ENCODE measurements around the gene FBH1. TPM values are rescaled to one million over a fixed set of nuclear protein-coding genes. Genes with fewer than 3 reads are reported as not detected.

FBH1 gene
- polyA plus RNA-seq, 1 experiment, result 65.2 TPM

DNA sequence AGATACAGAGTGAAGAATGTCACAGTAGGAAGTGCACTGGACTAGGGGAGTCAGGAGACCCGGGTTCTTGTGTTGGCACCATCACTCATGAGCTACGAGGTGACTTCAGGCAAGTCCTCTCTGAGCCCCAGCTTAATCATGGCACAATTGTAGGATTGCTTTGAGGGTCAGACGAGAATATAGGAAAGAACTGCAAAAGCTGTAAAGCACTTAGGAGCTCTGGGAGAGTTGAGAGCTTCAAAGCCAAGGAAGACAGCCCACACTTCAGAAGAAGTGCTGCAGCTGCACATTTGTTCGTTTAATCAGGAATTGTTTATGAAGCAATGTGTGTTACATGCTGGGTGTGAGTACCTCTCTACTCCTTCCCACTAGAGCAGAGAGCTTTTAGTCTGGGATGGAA, 4.4 kb downstream of the FBH1 start:
- ChIA-PET POLR2A (interaction anchor here (0.6 kb wide), 1 partner anchor 512 kb away, joined by 5 read pairs; no protein-coding TSS in a partner anchor), CTCF (interaction anchor here (0.6 kb wide), 1 partner anchor 357 kb away, joined by 4 read pairs; no protein-coding TSS in a partner anchor)
- H3K9me3 ChIP-seq (ENCODE audit: control insufficient read depth, insufficient read depth, low read length), result peaks cover 4% of the 10 kb centered on the region; the same call in 1 of the 2 replicates
- TF ChIP-seq CTCF (IDR thresholded peaks at IDR 0.05; ENCODE audit: low read depth, low read length), result no peak
- no peak for DNase-seq (ENCODE audit: low read depth, low spot score)
- H3K4me3 ChIP-seq (ENCODE audit: low read depth, low read length), result no peak overlapping the region
- H3K27ac ChIP-seq (ENCODE audit: low read depth, low read length), result no peak overlapping the region
- no peaks in the 10 kb centered on the region for H3K27me3 ChIP-seq (ENCODE audit: control insufficient read depth, insufficient read depth, low read length)

- CTCF ChIA-PET, result no interaction called here
- no peak for DNase-seq (ENCODE audit: low read depth, low spot score)
- Histone ChIP-seq H3K4me3 (ENCODE audit: low read depth, low read length) (no peak overlapping the region), H3K27ac (ENCODE audit: low read depth, low read length) (no peak overlapping the region), H3K27me3 (ENCODE audit: control insufficient read depth, insufficient read depth, low read length) (no peaks in the 10 kb centered on the region), H3K9me3 (ENCODE audit: control insufficient read depth, insufficient read depth, low read length) (peaks cover 4% of the 10 kb centered on the region; the same call in 1 of the 2 replicates)
- POLR2A ChIA-PET, result no interaction called here
- TF ChIP-seq CTCF (IDR thresholded peaks at IDR 0.05; ENCODE audit: low read depth, low read length), result no peak
Observed at GRCh38 chr10:5894873-5895272, 4.8 kb downstream of the FBH1 start.

DNA sequence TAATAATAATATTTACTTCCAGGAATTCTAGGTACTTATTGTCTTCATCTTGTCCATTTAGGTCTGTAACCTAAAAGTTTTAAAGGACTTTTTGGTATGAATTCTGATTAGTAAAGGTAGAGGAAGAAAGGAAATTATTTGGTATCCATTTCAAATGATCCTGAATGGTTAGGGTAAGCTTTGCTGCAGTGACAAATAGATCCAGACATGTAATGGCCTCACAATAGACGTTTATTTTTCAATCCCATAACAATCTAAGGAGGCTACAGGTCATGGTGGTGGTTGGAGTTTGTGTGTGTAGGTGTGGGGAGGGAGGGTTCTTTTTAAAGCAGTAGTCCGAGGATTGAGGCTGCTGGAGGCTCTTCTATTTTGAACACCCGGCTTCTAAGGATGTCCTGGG, 5.3 kb downstream of the FBH1 start:
- ChIA-PET CTCF (no interaction called here), POLR2A (no interaction called here)
- Histone ChIP-seq H3K4me3 (ENCODE audit: low read depth, low read length) (no peak overlapping the region), H3K9me3 (ENCODE audit: control insufficient read depth, insufficient read depth, low read length) (peaks cover 4% of the 10 kb centered on the region; the same call in 1 of the 2 replicates), H3K27me3 (ENCODE audit: control insufficient read depth, insufficient read depth, low read length) (no peaks in the 10 kb centered on the region), H3K27ac (ENCODE audit: low read depth, low read length) (no peak overlapping the region)
- TF ChIP-seq CTCF (IDR thresholded peaks at IDR 0.05; ENCODE audit: low read depth, low read length), result no peak
- no peak for DNase-seq (ENCODE audit: low read depth, low spot score)

GRCh38 chr10:5895804-5896203, 5.8 kb downstream of the FBH1 start:
- CTCF ChIA-PET, result no interaction called here
- POLR2A ChIA-PET, result no interaction called here

More at GRCh38 chr10:5895804-5896203, 5.8 kb downstream of the FBH1 start:
- H3K27ac ChIP-seq (ENCODE audit: low read depth, low read length), result no peak overlapping the region
- H3K4me3 ChIP-seq (ENCODE audit: low read depth, low read length), result no peak overlapping the region
- no peaks in the 10 kb centered on the region for H3K27me3 ChIP-seq (ENCODE audit: control insufficient read depth, insufficient read depth, low read length)
- H3K9me3 ChIP-seq (ENCODE audit: control insufficient read depth, insufficient read depth, low read length), result peaks cover 4% of the 10 kb centered on the region; the same call in 1 of the 2 replicates
- TF ChIP-seq CTCF (IDR thresholded peaks at IDR 0.05; ENCODE audit: low read depth, low read length), result no peak
- no peak for DNase-seq (ENCODE audit: low read depth, low spot score)
